OCI-LY7 (cell line): Measurements from ENCODE around the gene ZNF526. TPM values are rescaled to one million over a fixed set of nuclear protein-coding genes. Genes with fewer than 3 reads are reported as not detected.
A peak's percentile ranks its signal among the peaks of the same experiment; 100 is the strongest.

Experiments
- BruUV-seq: library from RNA; stranded (reverse); fragments of 400-500 nt; replicated peaks from 2 replicates; lab custom pipeline; 2021; lab: Mats Ljungman, UMichigan
- CTCF ChIA-PET: fragments of 300-600 bp; sonication (Branson Sonifier 250); formaldehyde crosslinking; loops from one replicate; lab custom pipeline; 2022; ENCODE audit warnings: antibody characterized with exemption; ENCODE audit not compliant: unreplicated experiment; lab: Charles Lee
- POLR2A ChIA-PET: fragments of 300-600 bp; sonication (Branson Sonifier 250); formaldehyde crosslinking; loops from one replicate; lab custom pipeline; 2022; ENCODE audit warnings: antibody characterized with exemption; lab: Charles Lee
- DNase-seq: peaks from one replicate; pipeline ENCODE4 v3.0.0-alpha.2; 2015; ENCODE audit warnings: low spot score
- H2AFZ ChIP-seq: fragments of 200-600 bp; sonication (generic), shearing (Covaris generic); 2 replicates; pipeline ENCODE4 v1.6.1; 2014; ENCODE audit warnings: mild to moderate bottlenecking, antibody characterized with exemption, low read length, moderate library complexity
- H3K27ac ChIP-seq: fragments of 200-600 bp; sonication (generic); 2 replicates; pipeline ENCODE4 v1.5.1; 2014; ENCODE audit warnings: mixed run types, low read depth, mild to moderate bottlenecking, moderate library complexity, low read length, inconsistent platforms; ENCODE audit not compliant: poor library complexity, severe bottlenecking
- H3K36me3 ChIP-seq: fragments of 200-600 bp; sonication (generic); 2 replicates; pipeline ENCODE4 v1.6.1; 2014; ENCODE audit warnings: mild to moderate bottlenecking, antibody characterized with exemption, low read length, moderate library complexity, mixed read lengths; ENCODE audit not compliant: insufficient read depth
- H3K4me1 ChIP-seq: fragments of 200-600 bp; sonication (generic); 2 replicates; pipeline ENCODE4 v1.5.1; 2014; ENCODE audit warnings: mild to moderate bottlenecking, low read length; ENCODE audit not compliant: insufficient read depth, poor library complexity, severe bottlenecking
- H3K4me2 ChIP-seq: fragments of 200-600 bp; sonication (generic); 2 replicates; pipeline ENCODE4 v1.6.1; 2014; ENCODE audit warnings: mild to moderate bottlenecking, low read length
- H3K4me3 ChIP-seq: fragments of 200-600 bp; sonication (generic); 2 replicates; pipeline ENCODE4 v1.5.1; 2014; ENCODE audit warnings: mild to moderate bottlenecking, low read depth, low read length; ENCODE audit not compliant: poor library complexity, severe bottlenecking
- H3K79me2 ChIP-seq: fragments of 200-600 bp; sonication (generic); 2 replicates; pipeline ENCODE4 v1.6.1; 2016; ENCODE audit warnings: low read depth, mild to moderate bottlenecking, low read length, moderate library complexity, mixed read lengths; ENCODE audit not compliant: insufficient read depth
- H3K9me2 ChIP-seq: fragments of 200-600 bp; sonication (generic); 2 replicates; pipeline ENCODE4 v1.6.1; 2016; ENCODE audit warnings: mild to moderate bottlenecking, low read length, mixed read lengths; ENCODE audit not compliant: insufficient read depth
- H3K9me3 ChIP-seq: fragments of 200-600 bp; sonication (generic); 2 replicates; pipeline ENCODE4 v1.6.1; 2014; ENCODE audit warnings: mild to moderate bottlenecking, mixed run types, low read length, mixed read lengths
- H4K20me1 ChIP-seq: fragments of 200-600 bp; sonication (generic); 2 replicates; pipeline ENCODE4 v1.6.1; 2014; ENCODE audit warnings: mild to moderate bottlenecking, antibody characterized with exemption, low read length, moderate library complexity, mixed read lengths; ENCODE audit not compliant: insufficient read depth
- EZH2phosphoT487 ChIP-seq: fragments of 200-600 bp; sonication (generic); IDR thresholded peaks from 2 replicates; pipeline ENCODE4 v1.6.1; 2018; ENCODE audit warnings: low read depth, borderline replicate concordance, mild to moderate bottlenecking, mixed run types, antibody characterized with exemption, low read length, moderate library complexity, mixed read lengths
- intact Hi-C: fragments of 100-400 bp; cut with micrococcal nuclease; formaldehyde crosslinking; loops from one replicate; pipeline ENCODE4 v1.10.0; 2022; ENCODE audit not compliant: unreplicated experiment
- total RNA-seq, 2 experiments: library from RNA; depleted of rRNA in 1 of 2; stranded (reverse); fragments of >200 nt in 1 of 2; shearing (Covaris generic) in 1 of 2; gene quantifications; 2 replicates each; pipeline ENCODE4 v1.2.3, GENCODE V29; 2014 to 2022
- TF ChIP-seq, protein P1 (sequence below): fragments of 200-600 bp; sonication (generic); conservative IDR thresholded peaks from 2 replicates; pipeline ENCODE4 v1.5.1; 2014; ENCODE audit warnings: mild to moderate bottlenecking, antibody characterized with exemption, low read length, moderate library complexity, mixed read lengths

Gene ZNF526
- total RNA-seq, 2 experiments from 2014 or later = 9.0 to 12.7 TPM

DNA sequence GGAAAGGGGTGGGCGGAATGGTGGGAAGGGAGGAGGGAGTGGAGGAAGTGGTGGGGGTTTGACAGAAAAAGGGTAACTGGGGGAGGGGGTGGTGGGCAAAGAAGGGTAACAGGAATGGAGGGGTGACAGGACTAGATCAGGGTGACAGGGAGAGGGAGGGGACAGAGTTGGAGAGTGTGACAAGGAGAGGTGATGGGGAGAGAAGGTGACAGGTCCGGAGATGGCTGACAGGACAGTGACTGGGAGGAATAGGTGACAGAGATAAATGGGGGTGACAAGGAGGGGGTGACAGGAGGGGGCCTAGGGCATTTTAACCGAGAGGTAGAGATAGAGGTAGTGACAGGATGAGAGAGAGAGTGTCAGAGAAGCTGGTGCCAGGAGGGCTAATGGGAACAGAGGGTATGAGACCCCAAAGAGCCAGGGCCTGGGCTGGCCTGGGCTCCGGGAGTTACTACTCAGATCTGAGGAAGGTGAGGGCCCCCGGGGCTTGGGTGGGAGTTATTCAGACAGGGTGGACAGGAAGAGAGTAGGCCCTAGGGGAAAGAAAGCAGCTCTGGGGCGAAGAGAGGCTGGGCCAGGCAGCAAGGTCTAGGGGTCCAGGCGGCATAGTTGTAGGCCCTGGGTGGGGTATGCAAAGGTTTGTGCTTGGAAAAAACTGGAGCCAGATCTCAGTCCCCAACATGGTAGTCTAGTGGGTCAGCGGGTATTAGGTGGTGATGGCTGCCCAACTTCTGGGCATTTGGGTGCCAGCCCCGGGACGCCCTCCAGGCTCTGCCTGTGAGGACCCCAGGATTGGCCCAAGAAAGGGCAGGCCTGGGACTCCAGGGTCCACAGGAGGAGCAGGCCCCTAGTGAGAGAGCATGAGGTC, 49.6 kb downstream of the ZNF526 start:
- DNase-seq = no peak
- BruUV-seq = no TSS peak
- Histone ChIP-seq H4K20me1 (no peaks in the 10 kb centered on the region), H3K9me2 (no peaks in the 10 kb centered on the region), H3K4me1 (peaks cover 32% of the 10 kb centered on the region), H3K4me2 (peak overlapping the region; percentile 99), H3K36me3 (0 out of 2 replicates have a peak, but pooled peaks cover 3% of the 10 kb centered on the region), H2AFZ (peak overlapping the region; percentile 23; the same call in 1 of the 2 replicates), H3K27ac (peak overlapping the region; percentile 70), H3K9me3 (no peaks in the 10 kb centered on the region), H3K4me3 (peak overlapping the region; percentile 73), H3K79me2 (peaks cover 9% of the 10 kb centered on the region; the same call in 1 of the 2 replicates)
- no peak for TF ChIP-seq EZH2phosphoT487
- TF ChIP-seq, protein P1, sequence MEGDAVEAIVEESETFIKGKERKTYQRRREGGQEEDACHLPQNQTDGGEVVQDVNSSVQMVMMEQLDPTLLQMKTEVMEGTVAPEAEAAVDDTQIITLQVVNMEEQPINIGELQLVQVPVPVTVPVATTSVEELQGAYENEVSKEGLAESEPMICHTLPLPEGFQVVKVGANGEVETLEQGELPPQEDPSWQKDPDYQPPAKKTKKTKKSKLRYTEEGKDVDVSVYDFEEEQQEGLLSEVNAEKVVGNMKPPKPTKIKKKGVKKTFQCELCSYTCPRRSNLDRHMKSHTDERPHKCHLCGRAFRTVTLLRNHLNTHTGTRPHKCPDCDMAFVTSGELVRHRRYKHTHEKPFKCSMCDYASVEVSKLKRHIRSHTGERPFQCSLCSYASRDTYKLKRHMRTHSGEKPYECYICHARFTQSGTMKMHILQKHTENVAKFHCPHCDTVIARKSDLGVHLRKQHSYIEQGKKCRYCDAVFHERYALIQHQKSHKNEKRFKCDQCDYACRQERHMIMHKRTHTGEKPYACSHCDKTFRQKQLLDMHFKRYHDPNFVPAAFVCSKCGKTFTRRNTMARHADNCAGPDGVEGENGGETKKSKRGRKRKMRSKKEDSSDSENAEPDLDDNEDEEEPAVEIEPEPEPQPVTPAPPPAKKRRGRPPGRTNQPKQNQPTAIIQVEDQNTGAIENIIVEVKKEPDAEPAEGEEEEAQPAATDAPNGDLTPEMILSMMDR = no peak
- POLR2A ChIA-PET = interaction anchor here (0.6 to 2.1 kb wide), 3 partner anchors 10 to 26 kb away, joined by 4 to 11 read pairs (median 6); no protein-coding TSS in a partner anchor
- CTCF ChIA-PET = interaction anchor here (2.0 kb wide), 1 partner anchor 10 kb away, joined by 10 read pairs; no protein-coding TSS in a partner anchor
- intact Hi-C loops = no loop called here

- Histone ChIP-seq H3K4me3 (peak overlapping the region; percentile 73), H3K4me2 (peak overlapping the region; percentile 99), H3K4me1 (peaks cover 32% of the 10 kb centered on the region), H2AFZ (peak overlapping the region; percentile 23; the same call in 1 of the 2 replicates), H4K20me1 (no peaks in the 10 kb centered on the region), H3K36me3 (0 out of 2 replicates have a peak, but pooled peaks cover 8% of the 10 kb centered on the region), H3K9me3 (no peaks in the 10 kb centered on the region), H3K9me2 (no peaks in the 10 kb centered on the region), H3K27ac (peak overlapping the region; percentile 70), H3K79me2 (peaks cover 9% of the 10 kb centered on the region; the same call in 1 of the 2 replicates)
- no TSS peak for BruUV-seq
- CTCF ChIA-PET = interaction anchor here (2.0 kb wide), 1 partner anchor 9 kb away, joined by 10 read pairs; no protein-coding TSS in a partner anchor
- DNase-seq = peak; percentile 37
- POLR2A ChIA-PET = interaction anchor here (0.6 to 2.1 kb wide), 3 partner anchors 9 to 27 kb away, joined by 4 to 11 read pairs (median 6); no protein-coding TSS in a partner anchor
- intact Hi-C loops = no loop called here
- TF ChIP-seq, protein P1 = no peak
- no peak for TF ChIP-seq EZH2phosphoT487
Measured at GRCh38 chr19:42270346-42271044, 50.4 kb downstream of the ZNF526 start.
